ENCODE data around the gene CTNNBL1. TPM values are rescaled to one million over a fixed set of nuclear protein-coding genes. Genes with fewer than 3 reads are reported as not detected.

Gene CTNNBL1
- total and polyA plus RNA-seq, 2 experiments from 2014 or later = 36.3 to 68.7 TPM

GRCh38 chr20:37829128-37829527 lies 135.3 kb downstream of the CTNNBL1 start (continued):
- TF ChIP-seq CREB1 (CRISPR knock-in tag; IDR thresholded peaks at IDR 0.05; ENCODE audit: low read depth) = no peak
- no peak for TF ChIP-seq ETS1 (IDR thresholded peaks at IDR 0.05)
- no peak for TF ChIP-seq EZH2phosphoT487 (IDR thresholded peaks at IDR 0.05; ENCODE audit: unreplicated experiment)
- TF ChIP-seq ZNF462 (CRISPR knock-in tag; IDR thresholded peaks at IDR 0.05) = no peak
- TF ChIP-seq POLR2AphosphoS5 (IDR thresholded peaks at IDR 0.05; ENCODE audit: low read depth) = no peak

- Mint-ChIP-seq H3K4me1 (peaks cover 7% of the 10 kb centered on the region; the same call in 2 of the 3 replicates), H3K36me3 (ENCODE audit: low read depth) (no peaks in the 10 kb centered on the region), H3K27me3 (ENCODE audit: insufficient read depth, low read depth, poor library complexity) (no peaks in the 10 kb centered on the region), H3K9me3 (no peaks in the 10 kb centered on the region), H3K4me3 (no peak overlapping the region), H3K27ac (no peak overlapping the region)
- DNase-seq (ENCODE audit: low spot score) (no peak), ATAC-seq (peak; percentile 60)
- H3K79me2 ChIP-seq (replicated peaks; ENCODE audit: insufficient read depth) = no peaks in the 10 kb centered on the region
- no peaks in the 10 kb centered on the region for H3K9me2 ChIP-seq (ENCODE audit: insufficient read depth)
- H2AFZ ChIP-seq = no peak overlapping the region
- H3K27me3 ChIP-seq (ENCODE audit: insufficient read depth) = no peaks in the 10 kb centered on the region
- H3K36me3 ChIP-seq (ENCODE audit: insufficient read depth) = no peaks in the 10 kb centered on the region
- no peaks in the 10 kb centered on the region for H3F3A ChIP-seq (replicated peaks; ENCODE audit: low read depth)
- H4K20me1 ChIP-seq (replicated peaks; ENCODE audit: insufficient read depth) = peaks cover 4% of the 10 kb centered on the region; the same call in 1 of the 2 replicates
- H3K4me3 ChIP-seq = no peak overlapping the region
- no peak overlapping the region for H3K27ac ChIP-seq (ENCODE audit: low read depth)
- H3K4me2 ChIP-seq = no peak overlapping the region
- H3K4me1 ChIP-seq (ENCODE audit: insufficient read depth) = no peaks in the 10 kb centered on the region
- TF ChIP-seq ZNF331 (CRISPR knock-in tag; IDR thresholded peaks at IDR 0.05; ENCODE audit: low read depth) (no peak), JUNB (IDR thresholded peaks at IDR 0.05; ENCODE audit: unreplicated experiment) (no peak), EZH2 (IDR thresholded peaks at IDR 0.05; ENCODE audit: low read depth, unreplicated experiment) (no peak), NANOG (IDR thresholded peaks at IDR 0.05; ENCODE audit: borderline replicate concordance) (no peak), POLR2AphosphoS5 (IDR thresholded peaks at IDR 0.05; ENCODE audit: low read depth) (no peak), STAT1 (IDR thresholded peaks at IDR 0.05; ENCODE audit: unreplicated experiment) (no peak), CREB1 (CRISPR knock-in tag; IDR thresholded peaks at IDR 0.05; ENCODE audit: low read depth) (no peak), ETS1 (IDR thresholded peaks at IDR 0.05) (no peak), ZNF114 (CRISPR knock-in tag; IDR thresholded peaks at IDR 0.05) (no peak), REST (IDR thresholded peaks at IDR 0.05; ENCODE audit: unreplicated experiment) (no peak)
These were observed 139.5 kb downstream of the CTNNBL1 start for GRCh38 chr20:37833221-37833896.

Measured in GM23338 (cell line).